ENCODE measurements around the gene SLC41A3.

SLC41A3 gene

DNA sequence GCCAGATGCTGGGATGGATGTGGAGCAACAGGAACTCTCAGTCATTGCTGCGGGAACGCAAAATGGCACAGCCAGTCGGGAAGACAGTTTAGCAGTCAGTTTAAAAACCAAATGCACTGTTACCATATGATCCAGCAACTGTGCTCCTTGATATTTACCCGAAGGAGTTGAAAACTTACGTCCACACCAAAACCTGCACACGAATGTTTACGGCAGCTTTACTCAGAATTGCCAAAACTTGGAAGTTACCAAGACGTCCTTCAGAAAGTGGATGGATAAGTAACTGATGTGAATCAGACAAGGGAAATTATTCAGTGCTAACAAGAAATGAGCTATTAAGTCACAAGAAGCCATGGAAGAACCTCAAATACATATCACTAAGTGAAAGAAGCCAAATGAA is 36.1 kb upstream of the SLC41A3 start:
- DNase-seq (ENCODE audit: low read depth in 2 of 2) = no peak

DNA sequence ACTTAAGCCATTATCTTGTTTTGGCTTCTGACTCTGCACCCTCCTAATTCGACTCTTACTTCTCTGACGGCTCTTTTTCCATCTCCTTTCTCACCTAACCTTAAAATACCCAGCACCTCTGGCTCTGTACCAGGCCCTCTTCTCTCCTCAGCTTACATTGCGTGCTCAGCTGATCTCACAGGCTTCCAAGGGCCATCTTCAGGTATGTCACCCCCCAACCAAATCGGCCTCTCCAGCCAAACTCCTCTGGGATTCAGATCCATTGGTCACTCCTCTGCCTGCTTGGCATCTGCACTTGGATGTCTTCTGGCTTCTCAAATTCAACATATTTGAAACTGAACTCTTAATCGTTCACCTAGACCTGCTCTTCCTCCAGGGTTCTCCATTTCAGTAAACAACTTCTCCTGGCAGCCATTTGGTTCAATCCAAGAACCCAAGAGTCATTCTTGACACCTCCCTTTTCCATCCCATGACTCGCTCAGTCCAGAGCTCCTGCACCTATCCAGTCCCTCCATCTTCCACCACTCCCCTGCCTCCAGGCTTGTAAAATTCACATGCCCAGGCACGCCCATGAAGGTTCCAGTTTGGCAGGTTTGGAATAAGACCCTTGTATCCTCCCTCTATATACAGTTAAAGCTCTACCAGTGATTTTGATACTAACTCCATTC is 35.2 kb upstream of the SLC41A3 start:
- no peak for DNase-seq (ENCODE audit: low read depth in 2 of 2)

DNA sequence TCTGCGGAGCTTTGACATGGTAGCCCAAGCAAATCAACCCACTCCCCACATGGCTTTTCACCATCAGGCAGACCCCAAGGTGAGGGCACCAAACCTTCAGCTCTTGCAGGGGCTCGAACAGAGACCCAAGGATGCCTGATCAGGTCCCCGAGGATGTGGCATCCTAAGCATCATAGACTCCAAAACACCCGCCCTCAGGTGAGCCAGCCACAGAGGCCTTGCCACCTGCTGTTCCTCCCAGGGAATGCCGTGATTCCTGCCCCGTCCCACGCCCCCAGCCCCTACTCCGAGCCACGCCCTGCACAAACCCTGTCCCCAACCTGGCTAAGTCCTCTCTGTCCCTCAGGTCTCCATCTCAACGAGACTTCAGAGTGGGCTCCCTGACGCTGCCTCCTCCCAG is 34.7 kb upstream of the SLC41A3 start:
- no peak for DNase-seq (ENCODE audit: low read depth in 2 of 2)

DNA sequence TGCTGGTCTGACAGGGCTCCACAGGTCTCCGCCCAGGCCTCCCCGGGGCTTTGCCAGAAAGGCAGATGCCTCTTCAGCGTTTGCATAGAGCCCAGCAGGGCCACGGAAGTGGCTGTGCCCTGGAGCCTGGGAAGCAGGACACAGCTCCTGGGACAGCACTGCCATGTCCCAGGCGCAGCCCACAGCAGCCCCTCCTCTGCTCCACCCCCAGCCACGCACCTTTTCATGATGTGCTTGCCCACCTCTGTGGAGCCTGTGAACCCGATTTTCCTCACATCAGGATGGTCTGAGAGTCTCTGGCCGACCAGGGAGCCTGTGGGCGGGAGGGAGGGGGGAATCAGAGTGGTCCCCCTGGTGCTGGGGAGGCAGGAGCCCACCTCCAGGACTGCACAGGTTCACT is 33.9 kb upstream of the SLC41A3 start:
- DNase-seq (ENCODE audit: low read depth in 2 of 2) = no peak

DNA sequence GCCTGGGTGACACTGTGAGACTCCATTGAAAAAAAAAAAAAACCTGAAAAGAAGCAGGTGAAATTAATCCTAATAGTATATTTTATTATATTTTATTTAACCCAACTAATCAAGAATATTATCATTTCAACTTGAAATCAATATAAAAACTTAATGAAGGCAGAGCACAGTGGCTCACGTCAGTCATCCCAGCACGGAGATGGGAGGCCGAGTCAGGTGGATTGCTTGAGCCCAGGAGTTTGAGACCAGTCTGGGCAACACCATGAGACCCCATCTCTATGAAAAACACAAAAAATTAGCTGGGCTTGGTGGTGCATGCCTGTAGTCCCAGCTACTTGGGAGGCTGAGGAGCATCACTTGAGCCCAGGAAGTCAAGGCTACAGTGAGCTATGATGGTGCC is 33.3 kb upstream of the SLC41A3 start:
- DNase-seq (ENCODE audit: low read depth in 2 of 2) = no peak

DNA sequence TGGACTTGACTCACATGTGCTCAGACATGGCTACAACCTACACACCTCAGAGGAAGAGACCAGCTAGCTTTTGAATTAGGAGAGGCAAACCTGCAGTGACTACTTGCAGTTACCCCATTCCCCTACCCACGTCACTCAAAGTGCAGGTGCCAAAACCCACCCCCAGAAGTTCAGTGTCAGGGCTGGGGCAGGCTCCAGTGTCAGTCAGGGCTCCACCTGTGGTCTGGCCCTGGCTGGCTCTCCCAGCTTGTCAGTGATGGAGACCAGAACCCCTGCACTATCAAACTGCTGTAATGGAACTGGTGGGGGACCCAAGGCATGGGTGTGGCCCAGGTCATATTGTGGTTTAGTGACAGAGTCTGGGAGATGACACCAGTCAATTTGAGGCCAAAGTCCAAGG is 32.6 kb upstream of the SLC41A3 start:
- DNase-seq (ENCODE audit: low read depth in 2 of 2) = no peak

DNA sequence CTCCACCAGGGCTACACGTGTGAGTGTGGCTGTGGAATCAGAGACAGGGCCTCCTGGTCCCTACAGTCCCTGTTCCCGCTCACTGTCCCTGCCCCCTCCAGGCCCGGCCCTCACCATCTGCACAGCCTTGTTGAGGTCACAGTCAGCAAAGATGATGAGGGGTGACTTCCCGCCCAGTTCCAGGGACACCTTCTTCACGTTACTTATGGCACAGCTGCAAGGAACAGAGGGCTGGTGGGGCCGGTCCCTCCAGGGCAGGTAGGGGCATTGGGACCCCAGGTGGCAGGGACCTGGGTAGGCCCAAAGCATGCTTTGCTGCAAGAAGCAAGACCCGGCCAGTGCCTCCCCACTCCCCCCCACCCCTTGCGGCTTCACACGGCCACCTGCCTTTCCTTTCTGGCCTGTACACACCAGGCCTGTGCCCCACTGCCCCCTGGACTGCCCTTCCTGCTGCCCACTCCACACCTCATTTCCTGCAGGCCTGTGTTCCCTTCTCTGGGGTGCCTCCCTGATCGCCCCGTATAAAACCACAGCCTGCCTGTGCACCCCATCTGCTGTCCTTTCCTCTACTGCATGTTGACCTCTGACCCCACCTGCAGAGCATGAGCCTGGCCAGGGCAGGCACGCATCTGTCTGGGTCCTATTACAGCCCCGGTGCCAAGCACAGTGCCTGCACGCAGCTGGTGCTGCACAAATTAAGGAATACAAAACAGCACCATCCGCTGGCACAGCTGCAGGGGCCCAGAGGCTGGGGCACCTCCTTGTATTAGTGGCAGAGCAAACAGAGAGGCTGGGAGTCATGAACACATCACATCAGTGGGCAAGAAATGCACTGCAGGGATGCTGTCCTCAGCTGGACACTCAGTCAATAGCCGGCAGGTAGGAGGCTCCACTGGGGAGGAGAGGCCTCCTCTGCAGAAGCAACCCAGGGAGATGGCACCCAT is 30.8 kb upstream of the SLC41A3 start:
- DNase-seq (ENCODE audit: low read depth in 2 of 2) = no peak

DNA sequence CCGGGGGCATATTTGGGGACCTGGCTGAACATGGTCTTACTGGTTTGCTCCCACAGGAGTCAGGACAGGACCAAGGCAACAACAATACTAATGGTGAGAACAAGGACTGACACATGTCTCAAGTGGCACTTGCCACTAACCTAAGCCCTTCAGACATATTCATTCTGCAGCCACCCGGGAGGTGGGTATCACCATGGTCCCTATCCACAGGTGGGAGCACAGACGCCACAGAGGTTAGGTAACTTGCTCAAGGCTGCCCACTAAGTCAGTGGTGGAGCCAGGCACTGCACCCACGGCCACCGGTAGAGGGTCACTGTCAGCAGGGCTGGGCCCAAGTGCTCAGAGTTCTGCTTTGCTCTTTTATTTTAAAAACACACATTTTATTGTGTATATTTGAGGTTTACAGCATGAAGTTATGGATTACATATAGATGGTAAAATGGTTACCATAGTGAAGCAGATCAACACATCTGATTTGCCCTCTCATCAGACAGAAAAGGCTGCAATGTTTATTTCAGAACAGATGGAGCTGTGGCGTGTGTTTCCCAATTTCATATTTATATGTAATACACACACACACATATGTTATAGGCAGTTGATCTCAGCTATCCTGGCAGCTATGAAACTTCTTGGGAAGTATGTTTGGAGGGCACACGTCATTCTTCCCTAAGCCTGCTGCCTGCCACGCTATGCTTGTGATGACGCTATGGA is 30.0 kb upstream of the SLC41A3 start:
- no peak for DNase-seq (ENCODE audit: low read depth in 2 of 2)

DNA sequence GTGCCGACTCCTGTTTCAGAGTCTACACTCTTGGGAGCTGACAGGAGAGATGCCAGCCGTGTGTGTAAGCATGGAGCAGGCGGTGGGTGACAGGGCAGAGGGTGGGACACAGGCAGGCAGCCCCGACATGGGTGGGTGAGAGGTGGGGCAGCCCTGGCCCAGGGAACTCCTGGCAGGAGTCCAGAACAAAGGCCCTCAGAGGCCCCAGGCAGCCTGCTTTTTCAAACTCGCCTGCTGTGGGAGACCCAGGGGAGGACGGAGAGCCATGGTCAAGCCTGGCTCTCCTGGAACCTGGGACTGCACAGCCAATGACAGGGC is 29.3 kb upstream of the SLC41A3 start:
- DNase-seq (ENCODE audit: low read depth in 2 of 2) = no peak

DNA sequence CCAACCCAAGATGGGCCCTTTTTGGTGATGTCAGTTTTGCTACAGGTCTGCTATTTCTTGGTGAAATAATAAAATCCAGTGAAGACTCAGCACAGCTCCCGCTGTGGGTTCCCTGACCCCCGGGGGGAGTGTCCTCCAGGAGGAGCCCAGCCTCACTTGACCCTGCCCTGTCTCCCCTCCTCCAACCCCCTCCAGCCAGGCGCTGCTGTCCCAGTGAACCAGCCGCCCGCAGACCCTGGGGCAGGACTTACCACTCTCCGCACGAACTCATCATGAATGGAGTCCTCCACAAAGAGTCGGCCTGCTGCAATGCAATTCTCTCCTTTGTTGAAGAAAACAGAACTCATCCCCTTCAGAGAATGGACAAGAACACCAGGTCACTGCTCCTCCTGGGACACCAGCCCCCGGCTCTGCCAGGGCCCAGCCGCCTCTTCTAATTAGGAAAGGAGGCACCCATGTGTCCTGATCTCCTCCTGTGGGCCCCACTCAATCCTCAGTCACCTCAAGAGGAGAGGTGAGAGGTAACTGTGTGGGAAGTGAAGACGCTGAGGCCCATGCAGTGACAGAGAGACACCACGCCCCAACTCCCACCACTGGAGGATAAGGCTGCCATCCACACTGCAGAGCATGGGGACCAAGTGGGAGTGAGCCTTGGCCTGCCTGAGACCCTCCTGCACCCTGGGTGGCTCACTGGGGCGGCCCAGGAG is 28.8 kb upstream of the SLC41A3 start:
- no peak for DNase-seq (ENCODE audit: low read depth in 2 of 2)

DNA sequence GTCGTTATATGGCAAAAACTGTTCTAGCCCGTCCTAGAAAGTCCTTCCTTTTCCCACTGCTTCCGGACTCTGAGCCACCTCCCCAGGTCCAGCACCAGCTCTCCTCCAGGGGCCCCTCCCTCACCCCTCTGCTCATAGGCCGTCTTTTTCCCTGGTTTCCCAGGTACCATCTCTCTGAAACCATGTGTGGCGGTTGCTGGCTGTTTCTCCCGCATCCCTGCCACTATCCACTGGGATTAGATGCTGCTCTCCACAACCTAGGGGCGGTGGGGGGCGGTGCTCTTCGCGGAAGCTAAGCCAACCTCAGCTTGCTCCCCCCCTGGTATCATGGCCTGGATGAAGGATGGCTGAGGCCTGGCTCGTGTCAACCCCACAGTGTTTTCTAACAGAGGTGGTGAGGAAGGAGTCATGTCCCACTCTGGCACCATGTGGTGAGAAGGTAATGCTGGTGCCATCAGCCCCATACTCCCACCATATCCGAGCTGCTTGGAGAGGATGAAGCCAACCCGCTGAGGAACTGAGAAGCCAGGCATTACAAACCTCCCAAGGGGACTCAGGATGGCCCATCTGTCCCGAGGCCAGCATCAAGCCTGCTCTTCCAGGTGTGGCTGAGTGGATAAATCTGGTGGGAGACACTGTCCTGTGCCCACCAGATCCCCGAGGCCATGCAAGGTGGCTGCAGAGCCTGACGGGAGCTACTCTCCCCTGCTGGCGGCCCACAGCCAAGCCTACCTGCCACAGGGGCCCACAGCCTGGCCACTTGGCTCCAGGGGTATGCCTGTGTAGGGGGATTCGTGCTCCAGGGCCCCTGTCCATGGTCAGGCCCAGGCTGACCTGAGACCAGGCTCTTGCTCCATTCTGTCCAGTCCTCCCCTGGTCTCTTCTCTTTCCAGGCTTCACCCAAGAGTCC is 27.9 kb upstream of the SLC41A3 start:
- DNase-seq (ENCODE audit: low read depth in 2 of 2) = no peak

DNA sequence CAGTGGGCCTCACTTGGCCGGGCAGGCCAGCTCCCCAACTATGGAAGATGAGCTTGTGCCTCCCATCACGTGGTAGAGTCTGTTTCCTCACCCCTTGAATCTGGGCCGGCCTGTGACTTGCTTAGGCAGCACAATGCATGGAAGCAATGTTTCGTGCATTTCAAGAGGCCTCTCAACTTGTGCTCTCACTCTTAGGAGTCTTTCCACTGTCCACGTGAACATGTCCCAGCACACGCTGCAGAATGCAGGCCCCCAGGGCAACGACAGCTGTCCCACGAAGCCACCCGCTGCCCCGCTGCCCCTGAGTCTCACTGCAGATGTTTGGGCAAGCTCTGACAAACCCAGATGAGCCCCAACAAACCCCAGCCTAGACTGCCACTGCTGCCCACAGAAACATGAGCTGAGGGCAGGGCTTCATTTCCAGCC is 27.2 kb upstream of the SLC41A3 start:
- DNase-seq (ENCODE audit: low read depth in 2 of 2) = no peak

DNA sequence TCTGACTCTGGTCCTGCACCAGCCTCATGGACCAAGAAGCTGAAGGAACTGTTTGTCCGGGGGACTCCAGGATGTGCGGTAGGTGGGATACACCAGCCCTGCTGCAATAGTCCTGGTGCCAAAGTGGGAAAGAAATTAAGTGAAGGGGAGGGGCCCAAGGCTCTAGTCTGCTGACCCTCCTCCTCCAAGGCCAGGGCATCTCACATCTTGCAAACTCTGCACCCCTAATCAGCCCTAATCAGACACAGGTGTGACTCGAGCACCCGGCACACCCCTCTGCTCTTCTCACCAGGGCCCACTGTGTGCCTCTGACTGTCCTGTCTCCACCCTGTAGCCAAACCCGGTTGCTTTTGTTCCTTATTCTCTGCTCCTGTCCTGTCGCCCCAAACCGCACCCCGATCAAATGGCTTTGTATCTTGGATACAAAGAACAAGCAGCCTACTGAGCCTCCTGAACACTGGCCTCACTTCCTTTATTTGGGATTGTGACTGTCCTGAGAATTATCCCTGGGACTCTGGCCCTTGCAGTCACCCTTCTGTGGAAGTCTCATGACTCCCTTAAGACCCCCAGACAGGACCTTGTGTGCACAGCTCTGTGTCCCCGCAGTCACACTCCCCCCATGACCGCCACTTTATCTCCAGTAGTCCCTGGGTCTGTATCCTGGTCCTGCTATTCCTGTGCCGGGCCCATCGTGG is 26.7 kb upstream of the SLC41A3 start:
- no peak for DNase-seq (ENCODE audit: low read depth in 2 of 2)

DNA sequence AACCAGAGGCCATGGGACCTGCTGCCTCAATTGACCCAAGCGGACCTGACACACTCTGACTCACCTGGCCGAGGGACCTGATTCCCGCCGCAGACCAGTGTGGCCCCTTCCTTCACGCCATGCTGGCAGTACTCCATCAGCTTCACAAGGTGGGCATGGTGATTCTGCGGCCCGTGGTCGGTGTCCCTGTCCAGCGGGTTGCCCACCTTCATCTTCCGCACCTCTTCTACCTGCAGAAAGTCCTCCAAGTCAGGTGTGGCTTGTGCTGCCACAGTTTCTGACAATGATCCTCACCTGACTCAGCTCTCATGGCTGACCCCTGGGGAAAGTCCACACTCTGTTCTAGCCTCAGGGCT is 25.9 kb upstream of the SLC41A3 start:
- DNase-seq (ENCODE audit: low read depth in 2 of 2) = no peak

DNA sequence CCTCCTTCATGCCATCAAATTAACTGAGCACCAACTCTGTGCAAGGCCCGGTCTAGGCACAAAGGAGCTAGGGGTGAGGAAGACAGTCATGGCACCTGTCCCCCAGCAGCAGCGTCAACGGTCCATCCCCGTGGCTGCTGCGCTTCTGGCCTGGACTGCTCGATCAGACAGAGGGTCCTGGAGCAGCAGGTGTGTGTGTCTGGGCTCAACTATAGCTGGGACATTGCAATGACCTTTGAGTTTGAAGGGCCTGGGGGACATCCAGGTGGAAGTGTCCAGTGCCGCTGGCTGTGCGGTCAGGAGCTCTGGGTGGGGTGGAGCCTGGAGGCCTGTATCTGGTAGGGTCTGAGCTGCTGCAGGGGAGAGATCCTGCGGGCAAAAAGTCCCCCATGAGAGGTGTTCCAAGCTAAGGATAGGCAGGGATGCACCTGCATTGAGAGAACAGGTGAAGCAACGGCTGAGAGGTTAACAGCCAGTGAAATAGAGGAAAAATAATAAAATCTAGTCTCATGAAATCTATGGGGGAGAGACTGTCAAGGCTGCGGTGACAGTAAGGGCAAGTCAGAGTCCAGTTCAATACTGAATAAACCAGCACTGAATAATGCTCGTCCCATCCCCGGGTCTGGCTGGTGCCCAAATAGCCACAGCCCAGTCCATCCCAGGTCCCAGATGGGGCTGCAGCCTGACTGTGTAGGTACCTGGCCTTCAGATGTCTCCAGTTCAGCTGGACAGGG is 25.4 kb upstream of the SLC41A3 start:
- no peak for DNase-seq (ENCODE audit: low read depth in 2 of 2)

DNA sequence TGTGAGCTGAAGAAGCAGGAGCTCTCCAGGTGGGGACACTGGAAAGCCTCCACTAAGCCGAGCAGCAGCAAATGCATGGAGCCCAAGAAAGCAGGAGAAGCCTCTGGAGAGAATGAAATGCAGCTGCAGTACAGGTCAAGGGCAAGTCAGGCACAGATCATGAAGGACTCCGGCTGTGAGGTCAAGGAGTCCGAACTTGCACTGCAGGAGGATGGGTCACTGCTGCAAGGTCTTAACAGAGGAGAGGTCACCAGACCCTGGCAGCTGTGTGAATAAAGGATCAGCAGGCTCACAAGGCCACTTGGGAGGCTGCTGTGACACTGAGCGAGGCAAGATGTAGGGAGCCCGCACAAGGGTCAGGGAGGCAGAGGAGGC is 24.7 kb upstream of the SLC41A3 start:
- DNase-seq (ENCODE audit: low read depth in 2 of 2) = no peak

DNA sequence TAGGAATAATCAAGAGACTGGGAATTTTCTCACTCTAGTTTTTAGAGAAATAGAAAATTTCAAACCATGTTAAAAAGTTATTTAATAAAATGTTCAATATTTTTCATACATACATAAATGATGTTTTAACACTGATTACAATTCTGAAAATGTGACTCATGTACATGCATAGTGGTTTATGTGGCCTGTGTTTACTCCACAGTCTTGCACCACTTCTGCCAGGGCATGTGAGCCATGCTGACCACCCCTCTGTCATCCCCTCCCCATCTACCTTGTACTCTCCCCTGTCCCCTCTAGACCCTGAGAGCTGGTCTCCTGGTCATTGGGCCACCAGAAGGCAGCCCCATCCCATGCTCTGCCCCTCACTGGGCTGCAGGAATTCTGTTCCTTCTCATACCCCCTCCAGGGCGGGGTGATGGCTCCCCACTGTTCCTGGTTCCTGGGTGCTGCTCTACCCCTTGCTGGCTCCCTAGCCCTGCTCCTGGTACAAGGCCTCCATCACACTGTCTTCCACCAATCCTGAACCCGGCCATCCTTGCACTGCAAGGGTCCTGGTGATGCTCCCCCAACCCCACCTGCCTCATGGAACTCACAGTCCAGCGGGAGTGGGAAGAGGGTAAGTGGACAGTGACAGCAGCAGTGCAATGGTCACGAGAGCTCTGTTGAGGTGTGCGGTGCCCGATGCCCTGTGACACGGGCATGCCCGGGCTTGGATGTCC is 24.2 kb upstream of the SLC41A3 start:
- no peak for DNase-seq (ENCODE audit: low read depth in 2 of 2)

DNA sequence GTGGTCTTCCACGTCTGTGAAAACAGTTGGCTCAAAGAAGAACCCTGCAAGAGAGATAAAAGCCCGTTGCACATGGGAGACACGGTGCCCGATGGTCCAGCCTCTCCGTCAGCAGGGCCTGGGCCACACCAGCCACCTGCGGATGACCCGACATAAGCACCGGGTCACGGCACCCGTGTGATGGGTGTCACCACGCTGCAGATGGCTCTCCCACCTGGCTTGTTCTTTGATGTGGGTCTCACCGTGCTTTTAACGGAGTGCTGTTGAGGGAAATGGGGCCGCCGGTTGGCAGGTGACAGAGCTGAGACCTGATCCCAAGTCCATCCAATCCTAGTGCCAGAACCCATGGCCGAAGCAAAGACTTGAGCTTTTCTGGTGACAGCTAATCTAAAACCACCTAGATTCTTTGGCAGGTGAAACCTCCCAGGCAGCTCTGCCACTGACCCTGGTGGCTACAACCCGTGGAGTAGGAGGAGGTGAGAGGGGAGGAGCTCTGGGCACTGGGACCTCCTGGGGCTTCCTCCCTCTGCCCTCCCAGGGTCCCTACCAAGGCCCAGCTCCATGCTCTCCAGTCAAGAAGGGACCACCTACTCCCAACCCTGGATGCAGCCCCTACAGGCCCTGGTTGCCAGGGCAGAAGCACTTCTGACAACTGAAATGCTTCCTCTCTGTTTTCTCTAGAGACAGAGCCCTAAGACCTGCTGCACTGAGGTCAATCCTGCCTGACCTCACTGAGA is 23.4 kb upstream of the SLC41A3 start:
- DNase-seq (ENCODE audit: low read depth in 2 of 2) = no peak

All from stimulated activated CD8-positive, alpha-beta memory T cell treated with anti-CD3 and anti-CD28 coated beads, Interleukin-7, amount 100 ng/mL, for 4 hours (primary cell).